Mucosa of rectum (tissue), 2 donors: ENCODE measurements around the gene SEMA5B.

Experiments used
- H3K27ac ChIP-seq, 2 donors: one replicate each; pipeline ENCODE4 v1.7.0; 2013; ENCODE audit warnings: inconsistent platforms in 2 of 2, low read depth in 2 of 2, low read length in 2 of 2
- H3K27me3 ChIP-seq, 2 donors: one replicate each; pipeline ENCODE4 v1.7.0; 2013; ENCODE audit warnings: low read length in 2 of 2; ENCODE audit not compliant: control insufficient read depth in 2 of 2, insufficient read depth in 2 of 2
- H3K36me3 ChIP-seq, 2 donors: one replicate each; pipeline ENCODE4 v1.7.0; 2013; ENCODE audit warnings: low read length in 2 of 2; ENCODE audit not compliant: control insufficient read depth in 2 of 2, insufficient read depth in 2 of 2
- H3K4me1 ChIP-seq, 2 donors: one replicate each; pipeline ENCODE4 v1.7.0; 2013; ENCODE audit warnings: low read length in 2 of 2, mild to moderate bottlenecking in 1 of 2; ENCODE audit not compliant: control insufficient read depth in 2 of 2, insufficient read depth in 2 of 2
- H3K4me3 ChIP-seq, 2 donors: one replicate each; pipeline ENCODE4 v1.7.0; 2013; ENCODE audit warnings: low read length in 2 of 2
- H3K9ac ChIP-seq, 2 donors: one replicate each; pipeline ENCODE4 v1.7.0; 2013; ENCODE audit warnings: low read length in 2 of 2, low read depth in 1 of 2, mild to moderate bottlenecking in 1 of 2
- H3K9me3 ChIP-seq, 2 donors: one replicate each; pipeline ENCODE4 v1.7.0; 2013; ENCODE audit warnings: low read length in 2 of 2; ENCODE audit not compliant: control insufficient read depth in 2 of 2
- donor health status: healthy.
- donor health status: Normal muscosa, but diverticular disease.

The SEMA5B gene

DNA sequence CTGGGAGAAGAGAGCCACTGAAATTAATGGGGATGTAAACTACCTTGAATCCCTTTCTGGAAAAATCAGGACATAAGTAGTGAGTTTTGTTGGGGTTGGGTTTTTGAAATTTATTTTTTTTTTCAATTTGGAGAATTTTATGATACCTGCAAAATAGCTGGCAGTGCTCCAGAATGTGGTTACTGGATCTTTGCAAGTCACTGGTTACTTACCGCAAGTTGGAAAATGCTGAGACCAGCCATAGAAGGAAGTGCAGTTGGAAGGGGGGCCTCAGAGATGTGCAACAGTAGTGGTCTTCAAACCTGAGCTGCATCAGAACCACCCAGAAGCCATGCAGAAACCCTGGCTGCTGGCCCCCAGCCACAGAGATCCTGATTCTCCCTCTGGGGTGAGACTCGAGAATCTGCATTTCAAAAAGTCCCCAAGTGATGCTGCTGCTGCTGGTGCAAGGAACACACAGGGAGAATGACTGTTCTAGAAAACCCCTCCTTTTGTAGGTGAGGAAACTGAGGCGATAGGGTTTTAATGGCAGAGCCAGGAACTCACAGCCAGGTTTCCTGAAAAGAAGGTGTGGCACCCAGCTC lies 39.7 kb downstream of the SEMA5B start:
- Histone ChIP-seq H3K27me3 (peaks cover 3 to 15% of the 10 kb centered on the region in 2 donors), H3K36me3 (no peaks in the 10 kb centered on the region), H3K4me1 (peaks cover 0 to 2% of the 10 kb centered on the region in 2 donors), H3K9me3 (no peaks in the 10 kb centered on the region), H3K9ac (no peak overlapping the region), H3K4me3 (no peak overlapping the region), H3K27ac (no peak overlapping the region)

DNA sequence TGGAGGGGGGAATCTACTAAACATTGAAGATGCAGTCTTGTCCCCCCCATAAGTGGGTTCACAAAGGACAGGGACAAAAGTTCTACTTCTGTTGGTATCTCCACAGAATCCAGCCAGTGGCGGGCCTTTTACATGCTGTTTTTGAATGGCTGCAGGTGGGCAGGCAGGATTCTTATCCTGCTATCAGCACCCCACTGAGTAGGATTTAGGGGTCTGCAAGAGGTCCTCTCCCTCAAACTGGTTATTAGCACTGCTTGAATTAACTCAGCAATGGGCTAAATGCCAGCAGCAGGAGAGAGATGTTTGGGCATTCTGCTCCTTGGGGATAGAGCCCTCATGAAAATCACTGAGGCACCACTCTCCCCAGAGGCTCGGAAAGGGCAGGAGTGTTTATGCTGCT lies 40.3 kb downstream of the SEMA5B start:
- H3K36me3 ChIP-seq = no peaks in the 10 kb centered on the region
- H3K27me3 ChIP-seq = peaks cover 3 to 12% of the 10 kb centered on the region in 2 donors
- H3K4me1 ChIP-seq = peaks cover 0 to 2% of the 10 kb centered on the region in 2 donors
- H3K9me3 ChIP-seq = no peaks in the 10 kb centered on the region
- no peak overlapping the region for H3K27ac ChIP-seq
- H3K9ac ChIP-seq = no peak overlapping the region
- H3K4me3 ChIP-seq = no peak overlapping the region

DNA sequence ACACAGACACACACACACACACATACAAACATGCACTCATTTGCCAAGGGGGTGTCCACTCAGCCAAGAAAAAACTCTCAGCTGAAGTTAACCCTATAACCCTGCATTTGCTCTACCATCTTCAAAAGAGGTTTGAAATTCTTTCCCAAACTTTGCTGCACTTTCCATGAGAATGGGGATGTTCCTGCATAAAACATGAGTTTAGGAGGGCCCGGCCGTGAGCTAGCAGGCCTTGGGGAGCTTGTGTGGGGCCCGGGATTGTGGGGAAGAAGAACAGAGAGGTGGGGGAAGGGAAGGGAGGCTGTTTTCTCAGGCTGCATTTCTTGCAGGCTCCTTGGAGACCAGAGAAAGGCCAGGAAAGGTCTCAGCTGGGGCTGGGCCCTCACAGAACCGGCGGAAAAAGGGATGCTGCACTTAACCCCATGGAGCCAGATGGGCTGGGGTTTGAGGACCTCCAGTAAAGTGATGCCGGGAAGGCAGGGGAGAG lies 40.8 kb downstream of the SEMA5B start:
- Histone ChIP-seq H3K27ac (no peak overlapping the region), H3K4me1 (peaks cover 0 to 2% of the 10 kb centered on the region in 2 donors), H3K9me3 (no peaks in the 10 kb centered on the region), H3K27me3 (peaks cover 3 to 12% of the 10 kb centered on the region in 2 donors), H3K4me3 (no peak overlapping the region), H3K36me3 (no peaks in the 10 kb centered on the region), H3K9ac (no peak overlapping the region)

DNA sequence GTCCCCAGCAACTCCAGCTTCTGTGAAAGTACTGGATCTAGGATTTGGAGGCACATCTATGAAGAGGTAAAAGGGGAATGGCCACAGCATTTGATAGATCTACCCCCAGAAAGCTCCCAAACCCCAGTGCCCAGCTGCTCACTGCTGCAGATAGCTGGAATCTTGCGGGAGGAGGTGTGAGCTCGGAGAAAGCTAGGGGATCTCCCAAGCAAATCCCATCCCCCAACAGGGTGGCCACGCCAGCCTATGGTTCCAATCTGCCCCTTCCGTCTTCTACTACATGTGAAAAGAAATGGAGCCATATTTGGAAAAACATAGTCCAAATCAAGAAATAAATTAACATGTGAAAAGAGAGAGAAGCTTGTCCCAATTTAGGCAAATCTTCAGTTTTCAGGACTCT lies 42.0 kb downstream of the SEMA5B start:
- Histone ChIP-seq H3K36me3 (no peaks in the 10 kb centered on the region), H3K9ac (no peak overlapping the region), H3K4me3 (no peak overlapping the region), H3K27ac (no peak overlapping the region), H3K4me1 (peaks cover 0 to 2% of the 10 kb centered on the region in 2 donors), H3K9me3 (no peaks in the 10 kb centered on the region), H3K27me3 (peaks cover 3 to 7% of the 10 kb centered on the region in 2 donors)

DNA sequence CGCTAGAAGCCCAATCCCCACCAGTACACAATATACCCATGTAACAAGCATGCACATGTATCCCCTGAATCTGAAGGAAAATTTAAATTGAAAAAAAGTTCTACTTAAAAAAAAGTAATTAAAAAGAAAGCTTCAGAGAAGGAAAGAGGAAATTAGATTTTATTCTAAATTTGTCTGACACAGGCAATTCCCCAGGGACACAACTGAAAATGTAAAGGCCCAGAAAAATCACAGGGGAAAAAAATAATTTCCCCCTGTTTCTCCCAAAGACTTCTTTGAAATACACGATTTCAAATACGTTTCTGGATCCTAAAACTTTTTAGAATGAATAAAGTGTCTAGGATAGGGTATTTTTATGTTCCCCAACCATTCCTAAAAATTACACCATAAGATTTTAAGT lies 42.9 kb downstream of the SEMA5B start:
- no peak overlapping the region for H3K9ac ChIP-seq
- no peak overlapping the region for H3K4me3 ChIP-seq
- no peaks in the 10 kb centered on the region for H3K9me3 ChIP-seq
- H3K4me1 ChIP-seq = peaks cover 0 to 2% of the 10 kb centered on the region in 2 donors
- H3K27ac ChIP-seq = no peak overlapping the region
- H3K36me3 ChIP-seq = no peaks in the 10 kb centered on the region
- peaks cover 3 to 6% of the 10 kb centered on the region in 2 donors for H3K27me3 ChIP-seq

- no peak overlapping the region for H3K4me3 ChIP-seq
- H3K27me3 ChIP-seq = peaks cover 3 to 6% of the 10 kb centered on the region in 2 donors
- no peaks in the 10 kb centered on the region for H3K36me3 ChIP-seq
- no peaks in the 10 kb centered on the region for H3K9me3 ChIP-seq
- H3K4me1 ChIP-seq = peaks cover 0 to 2% of the 10 kb centered on the region in 2 donors
- no peak overlapping the region for H3K9ac ChIP-seq
- no peak overlapping the region for H3K27ac ChIP-seq
These were observed 43.6 kb downstream of the SEMA5B start for GRCh38 chr3:122984007-122984406.

DNA sequence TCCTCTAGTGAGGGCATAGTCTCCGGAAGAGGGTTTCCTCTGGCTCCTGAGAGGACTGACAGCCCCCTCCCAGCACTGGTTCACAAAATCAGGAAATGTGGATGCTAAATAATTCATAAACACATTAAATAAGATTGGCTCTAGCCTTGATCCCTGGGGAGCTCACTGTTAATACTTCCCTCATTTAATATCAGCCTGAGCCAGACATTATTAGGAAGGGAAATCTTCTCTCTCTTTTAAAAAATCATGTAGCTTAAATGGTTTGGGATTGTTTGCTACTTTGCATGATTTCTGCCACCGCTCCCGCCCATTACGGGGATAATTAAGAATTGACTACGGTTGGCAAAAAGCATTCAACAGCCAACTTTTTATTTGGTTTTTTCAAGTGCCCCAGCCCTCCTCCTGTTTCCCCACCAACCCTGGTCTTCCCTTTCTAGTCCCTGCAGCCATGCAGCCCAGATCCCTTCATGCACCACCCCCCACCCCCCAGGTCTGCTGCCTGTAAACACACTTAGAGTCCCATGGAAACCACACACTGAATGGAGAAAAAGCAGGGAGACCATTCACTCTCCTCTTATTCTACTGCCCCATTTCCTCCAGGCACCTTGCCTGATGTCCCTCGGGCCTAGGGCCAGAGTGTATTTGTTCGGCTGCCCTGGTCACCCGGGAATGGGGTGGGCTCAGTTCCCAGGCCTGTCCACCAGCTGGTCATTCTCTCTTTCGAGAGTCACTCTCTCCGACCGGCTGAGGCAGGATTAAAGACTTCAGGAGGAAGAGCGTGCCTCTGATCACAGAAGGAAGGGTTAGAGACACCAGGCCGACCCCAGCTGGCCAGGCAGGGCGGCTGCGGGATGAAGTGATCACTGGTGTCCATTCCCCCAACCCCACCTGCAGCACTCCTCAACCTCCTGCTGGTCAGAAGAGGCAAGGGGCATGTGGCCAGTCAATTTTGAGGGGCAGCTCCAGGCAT lies 45.1 kb downstream of the SEMA5B start:
- Histone ChIP-seq H3K36me3 (no peaks in the 10 kb centered on the region), H3K4me1 (peaks cover 0 to 2% of the 10 kb centered on the region in 2 donors), H3K4me3 (no peak overlapping the region), H3K9me3 (no peaks in the 10 kb centered on the region), H3K27ac (no peak overlapping the region), H3K9ac (no peak overlapping the region), H3K27me3 (peaks cover 2 to 3% of the 10 kb centered on the region in 2 donors)

DNA sequence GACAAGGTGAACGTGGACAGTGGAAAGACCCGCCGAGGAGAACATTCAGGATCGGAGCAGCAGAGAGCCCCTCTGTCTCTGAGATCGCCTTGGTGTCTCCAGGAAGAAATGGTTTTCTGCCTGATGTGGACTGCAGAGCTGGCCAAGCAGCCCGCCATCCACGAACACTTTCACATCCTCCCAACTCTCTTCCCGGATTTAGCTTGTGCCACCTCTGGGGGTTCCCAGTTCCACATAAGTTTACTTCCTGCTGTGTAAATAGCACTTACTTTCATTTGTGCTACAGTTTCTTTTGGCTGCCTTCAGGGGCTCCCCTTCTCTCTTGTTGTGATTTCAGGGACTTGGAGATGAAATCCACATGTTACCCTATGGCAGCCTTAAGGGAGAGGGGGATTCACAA lies 48.4 kb downstream of the SEMA5B start:
- Histone ChIP-seq H3K9ac (no peak overlapping the region), H3K27ac (no peak overlapping the region), H3K9me3 (no peaks in the 10 kb centered on the region), H3K27me3 (no peaks in the 10 kb centered on the region), H3K4me3 (no peak overlapping the region), H3K4me1 (peaks cover 0 to 13% of the 10 kb centered on the region in 2 donors), H3K36me3 (no peaks in the 10 kb centered on the region)

DNA sequence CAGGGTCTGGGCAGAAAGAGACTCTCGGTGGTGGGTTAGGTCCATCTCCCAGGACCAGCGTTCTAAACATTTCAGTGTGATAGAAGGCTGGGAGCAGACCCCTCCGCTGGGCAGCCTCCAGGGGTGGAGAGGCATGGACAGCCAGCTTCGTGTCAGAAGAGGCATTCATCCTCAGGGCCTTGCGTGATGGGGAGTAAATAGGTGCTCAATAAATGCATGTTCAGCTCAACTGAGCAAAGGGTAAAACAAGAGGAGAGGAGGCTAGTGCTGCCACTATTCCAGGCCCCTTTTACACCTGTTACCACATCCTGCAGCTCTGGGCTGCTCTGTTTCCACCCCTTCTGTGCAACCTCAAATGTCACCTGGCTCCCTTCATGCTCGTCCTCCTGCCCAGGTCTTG lies 49.0 kb downstream of the SEMA5B start:
- Histone ChIP-seq H3K4me3 (no peak overlapping the region), H3K9me3 (no peaks in the 10 kb centered on the region), H3K4me1 (peaks cover 0 to 13% of the 10 kb centered on the region in 2 donors), H3K36me3 (no peaks in the 10 kb centered on the region), H3K9ac (no peak overlapping the region), H3K27me3 (no peaks in the 10 kb centered on the region), H3K27ac (no peak overlapping the region)
